ENCODE results near the gene FRS3. TPM values are rescaled to one million over a fixed set of nuclear protein-coding genes. Genes with fewer than 3 reads are reported as not detected.

Gene FRS3
- total and polyA plus RNA-seq, 2 of the 13 experiments (the other 11 are each of a cell fraction or from before 2014, with no cell fraction given), result 3.0 to 7.4 TPM

- TF ChIP-seq, protein P1, sequence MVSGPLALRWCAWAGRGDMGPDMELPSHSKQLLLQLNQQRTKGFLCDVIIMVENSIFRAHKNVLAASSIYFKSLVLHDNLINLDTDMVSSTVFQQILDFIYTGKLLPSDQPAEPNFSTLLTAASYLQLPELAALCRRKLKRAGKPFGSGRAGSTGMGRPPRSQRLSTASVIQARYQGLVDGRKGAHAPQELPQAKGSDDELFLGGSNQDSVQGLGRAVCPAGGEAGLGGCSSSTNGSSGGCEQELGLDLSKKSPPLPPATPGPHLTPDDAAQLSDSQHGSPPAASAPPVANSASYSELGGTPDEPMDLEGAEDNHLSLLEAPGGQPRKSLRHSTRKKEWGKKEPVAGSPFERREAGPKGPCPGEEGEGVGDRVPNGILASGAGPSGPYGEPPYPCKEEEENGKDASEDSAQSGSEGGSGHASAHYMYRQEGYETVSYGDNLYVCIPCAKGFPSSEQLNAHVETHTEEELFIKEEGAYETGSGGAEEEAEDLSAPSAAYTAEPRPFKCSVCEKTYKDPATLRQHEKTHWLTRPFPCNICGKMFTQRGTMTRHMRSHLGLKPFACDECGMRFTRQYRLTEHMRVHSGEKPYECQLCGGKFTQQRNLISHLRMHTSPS (CRISPR knock-in tag; IDR thresholded peaks at IDR 0.05; ENCODE audit: low read depth), result peak; percentile 42; the same call in 1 of the 2 replicates
- TF ChIP-seq CBX5 (CRISPR knock-in tag; IDR thresholded peaks at IDR 0.05; ENCODE audit: borderline replicate concordance) (0 out of 2 replicates have a peak, but pooled peaks have one; percentile 15), SPEN (CRISPR knock-in tag; IDR thresholded peaks at IDR 0.05; ENCODE audit: low read depth) (0 out of 2 replicates have a peak, but pooled peaks have one; percentile 26), RBFOX2 (IDR thresholded peaks at IDR 0.05; ENCODE audit: low read depth, low read length) (peak; percentile 47; the same call in 1 of the 2 replicates), ZNF891 (CRISPR knock-in tag; IDR thresholded peaks at IDR 0.05) (0 out of 2 replicates have a peak, but pooled peaks have one; percentile 45), POLR2G (IDR thresholded peaks at IDR 0.05; ENCODE audit: low read depth, low read length) (0 out of 2 replicates have a peak, but pooled peaks have one; percentile 36), FOXO1 (CRISPR knock-in tag; IDR thresholded peaks at IDR 0.05) (peak; percentile 30; the same call in 1 of the 2 replicates)
Observed at GRCh38 chr6:41746107-41746506, 33.6 kb downstream of the FRS3 start (continued).

DNA sequence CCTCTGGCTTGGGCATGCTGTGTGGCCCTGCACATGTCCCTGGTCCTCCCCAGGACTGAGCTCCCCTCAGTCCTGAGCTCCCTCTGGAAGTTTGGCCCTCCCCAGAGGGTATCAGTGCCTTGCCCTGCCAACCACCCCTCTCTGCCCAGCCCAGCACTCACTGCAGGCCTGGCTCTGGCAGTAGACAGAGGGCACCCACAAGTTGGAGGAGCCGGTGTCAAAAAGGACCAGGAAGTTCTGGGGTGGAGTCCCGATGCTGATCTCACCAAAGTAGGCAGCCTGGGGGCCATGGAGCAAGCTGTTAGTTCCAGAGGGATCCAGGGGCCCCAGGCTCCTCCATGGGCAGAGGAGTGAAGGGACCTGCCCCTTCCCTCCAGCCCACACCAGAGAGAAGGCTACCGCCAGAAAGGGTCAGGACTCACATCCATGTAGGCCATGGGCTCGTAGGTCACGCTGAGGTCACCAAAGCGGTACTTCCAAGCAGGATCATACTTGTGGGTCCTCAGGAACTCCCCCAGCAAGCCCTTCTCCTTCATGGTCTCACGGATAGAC is 35.4 kb downstream of the FRS3 start:
- H3K4me3 ChIP-seq (replicated peaks in 1 of 3; ENCODE audit: insufficient read depth in 1 of 3, low read depth in 2 of 3, low read length in 3 of 3), result no peak overlapping the region
- intact Hi-C loops (cut with micrococcal nuclease; ENCODE audit: unreplicated experiment), result no loop called here
- H3K4me2 ChIP-seq (ENCODE audit: low read depth, low read length), result 0 out of 2 replicates have a peak overlapping the region, but pooled peaks have one; percentile 6
- H4K20me1 ChIP-seq (ENCODE audit: insufficient read depth, low read length), result no peaks in the 10 kb centered on the region
- DNase-seq (ENCODE audit: low spot score) (no peak), ATAC-seq (no peak), FAIRE-seq (no peak)
- CTCF ChIA-PET (ENCODE audit: low intra/inter-chr PET ratio, low total read pairs), result no interaction called here
- H3K9me3 ChIP-seq (ENCODE audit: low read length), result no peaks in the 10 kb centered on the region
- in situ Hi-C loops (cut with HindIII; ENCODE audit: extremely low pct_ligation_motif_present, low pct_unique_long_range_greater_than_20kb), result no loop called here
- peak overlapping the region; percentile 30 for H3K27ac ChIP-seq (ENCODE audit: extremely low read length, insufficient read depth, low read length)
- H3K79me2 ChIP-seq (ENCODE audit: insufficient read depth, low read length), result no peaks in the 10 kb centered on the region
- H3K4me1 ChIP-seq (ENCODE audit: insufficient read depth, low read length), result peaks cover 100% of the 10 kb centered on the region
- no peaks in the 10 kb centered on the region for H3K36me3 ChIP-seq (replicated peaks in 1 of 2; ENCODE audit: control insufficient read depth in 1 of 2, insufficient read depth in 2 of 2, low read length in 2 of 2)
- WGBS (ENCODE audit: low lambda C conversion rate), result 92% methylated on average over 3 of the region's 7 CpGs
- no peak overlapping the region for H3K9ac ChIP-seq (ENCODE audit: insufficient read depth, low read depth, low read length)
- no TSS peak for BruUV-seq (replicated peaks)
- POLR2A ChIA-PET, result interaction anchor here (1.1 to 6.5 kb wide), 2 partner anchors 9 to 24 kb away, joined by 5 to 120 read pairs; partner anchors contain the start of gene TFEB
- no peaks in the 10 kb centered on the region for H3K27me3 ChIP-seq (ENCODE audit: control insufficient read depth in 1 of 2, insufficient read depth in 2 of 2, low read length in 2 of 2)
- no peak overlapping the region for H2AFZ ChIP-seq (ENCODE audit: low read length)
- TF ChIP-seq, protein P2, sequence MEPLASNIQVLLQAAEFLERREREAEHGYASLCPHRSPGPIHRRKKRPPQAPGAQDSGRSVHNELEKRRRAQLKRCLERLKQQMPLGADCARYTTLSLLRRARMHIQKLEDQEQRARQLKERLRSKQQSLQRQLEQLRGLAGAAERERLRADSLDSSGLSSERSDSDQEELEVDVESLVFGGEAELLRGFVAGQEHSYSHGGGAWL (CRISPR knock-in tag; IDR thresholded peaks at IDR 0.05), result no peak
- no peak for TF ChIP-seq KMT2A (CRISPR knock-in tag; IDR thresholded peaks at IDR 0.05)
- peak; percentile 41 for TF ChIP-seq ZNF687 (CRISPR knock-in tag; IDR thresholded peaks at IDR 0.05)
- 0 out of 2 replicates have a peak, but pooled peaks have one; percentile 39 for TF ChIP-seq TGIF2 (CRISPR knock-in tag; IDR thresholded peaks at IDR 0.05)
- peak; percentile 41; the same call in 1 of the 2 replicates for TF ChIP-seq NR2F6 (IDR thresholded peaks at IDR 0.05)
- no peak for TF ChIP-seq NR2F6 (CRISPR knock-in tag; IDR thresholded peaks at IDR 0.05)
- TF ChIP-seq AHR (CRISPR knock-in tag; IDR thresholded peaks at IDR 0.05), result 0 out of 2 replicates have a peak, but pooled peaks have one; percentile 35
- TF ChIP-seq ZNF883 (CRISPR knock-in tag; IDR thresholded peaks at IDR 0.05; ENCODE audit: not compliant biosample characterization), result no peak
- TF ChIP-seq AGO2 (optimal IDR thresholded peaks at IDR 0.05; ENCODE audit: low read depth, low read length), result peak; percentile 54
- no peak for TF ChIP-seq ELF1 (CRISPR knock-in tag; IDR thresholded peaks at IDR 0.05)
- TF ChIP-seq ZNF572 (CRISPR knock-in tag; IDR thresholded peaks at IDR 0.05), result no peak
